ENCODE results near the gene NDUFV1. TPM values are rescaled to one million over a fixed set of nuclear protein-coding genes. Genes with fewer than 3 reads are reported as not detected.

NDUFV1 gene
- total RNA-seq, 1 experiment from 2014 or later, result 242 TPM

GRCh38 chr11:67654225-67654624, 47.5 kb downstream of the NDUFV1 start:
- intact Hi-C loops (cut with micrococcal nuclease), result no loop called here
- Histone ChIP-seq H3K79me2 (ENCODE audit: insufficient read depth, low read length) (no peaks in the 10 kb centered on the region), H3K4me3 (replicated peaks in 1 of 2; ENCODE audit: low read depth in 1 of 2, low read length in 2 of 2) (no peak overlapping the region), H3K36me3 (ENCODE audit: control insufficient read depth in 1 of 2, insufficient read depth in 2 of 2, low read length in 2 of 2) (no peaks in the 10 kb centered on the region), H3K27me3 (ENCODE audit: insufficient read depth, low read length) (no peaks in the 10 kb centered on the region), H4K20me1 (ENCODE audit: insufficient read depth) (no peaks in the 10 kb centered on the region), H3K9me3 (ENCODE audit: control insufficient read depth in 1 of 2, insufficient read depth in 1 of 2, low read depth in 1 of 2, low read length in 2 of 2) (no peaks in the 10 kb centered on the region), H3K9me2 (ENCODE audit: insufficient read depth) (no peaks in the 10 kb centered on the region), H3K4me1 (ENCODE audit: control insufficient read depth in 1 of 2, insufficient read depth in 2 of 2, low read length in 2 of 2) (peaks cover 2 to 13% of the 10 kb centered on the region in 2 experiments; a peak in 3 of 4 replicates), H3K27ac (ENCODE audit: low read depth, low read length) (no peak overlapping the region), H2AFZ (ENCODE audit: low read depth, low read length, poor library complexity, severe bottlenecking) (no peak overlapping the region), H3K4me2 (ENCODE audit: low read length) (no peak overlapping the region), H3K9ac (ENCODE audit: low read length) (no peak overlapping the region)
- ChIA-PET RAD21 (ENCODE audit: low non-redundant PET in 1 of 2, low total read pairs in 2 of 2, uncharacterized antibody in 2 of 2, unreplicated experiment in 2 of 2) (no interaction called here), CTCF (no interaction called here), POLR2A (no interaction called here)
- ATAC-seq (no peak), DNase-seq (ENCODE audit: low read depth, low spot score) (no peak)
- TF ChIP-seq FOSL1 (IDR thresholded peaks at IDR 0.05; ENCODE audit: low read depth) (no peak), CEBPB (IDR thresholded peaks at IDR 0.05; ENCODE audit: low read depth) (no peak), ZNF274 (IDR thresholded peaks at IDR 0.05; ENCODE audit: low read depth, low read length) (no peak), SRF (IDR thresholded peaks at IDR 0.05; ENCODE audit: low read depth) (no peak), JUND (IDR thresholded peaks at IDR 0.05) (no peak), SIN3A (IDR thresholded peaks at IDR 0.05; ENCODE audit: low read depth) (no peak), EZH2 (IDR thresholded peaks at IDR 0.05) (no peak)
- no TSS peak for BruUV-seq (replicated peaks)

GRCh38 chr11:67656278-67656922, 49.7 kb downstream of the NDUFV1 start:
- no peaks in the 10 kb centered on the region for H4K20me1 ChIP-seq (ENCODE audit: insufficient read depth)
- no peak overlapping the region for H2AFZ ChIP-seq (ENCODE audit: low read depth, low read length, poor library complexity, severe bottlenecking)
- no peaks in the 10 kb centered on the region for H3K9me2 ChIP-seq (ENCODE audit: insufficient read depth)
- POLR2A ChIA-PET, result no interaction called here
- ATAC-seq (no peak), DNase-seq (ENCODE audit: low read depth, low spot score) (no peak)
- TF ChIP-seq ELF1 (IDR thresholded peaks at IDR 0.05; ENCODE audit: borderline replicate concordance, low read depth) (no peak), CBX3 (IDR thresholded peaks at IDR 0.05; ENCODE audit: low read depth) (peak; percentile 93; the same call in 1 of the 2 replicates)
- H3K4me1 ChIP-seq (ENCODE audit: control insufficient read depth in 1 of 2, insufficient read depth in 2 of 2, low read length in 2 of 2), result no peaks in the 10 kb centered on the region
- no peak overlapping the region for H3K4me2 ChIP-seq (ENCODE audit: low read length)
- H3K9me3 ChIP-seq (ENCODE audit: control insufficient read depth in 1 of 2, insufficient read depth in 1 of 2, low read depth in 1 of 2, low read length in 2 of 2), result no peaks in the 10 kb centered on the region
- H3K9ac ChIP-seq (ENCODE audit: low read length), result no peak overlapping the region
- no peaks in the 10 kb centered on the region for H3K79me2 ChIP-seq (ENCODE audit: insufficient read depth, low read length)
- H3K4me3 ChIP-seq (replicated peaks in 1 of 2; ENCODE audit: low read depth in 1 of 2, low read length in 2 of 2), result no peak overlapping the region
- CTCF ChIA-PET, result no interaction called here
- H3K36me3 ChIP-seq (ENCODE audit: control insufficient read depth in 1 of 2, insufficient read depth in 2 of 2, low read length in 2 of 2), result no peaks in the 10 kb centered on the region
- H3K27ac ChIP-seq (ENCODE audit: low read depth, low read length), result no peak overlapping the region
- intact Hi-C loops (cut with micrococcal nuclease), result no loop called here
- H3K27me3 ChIP-seq (ENCODE audit: insufficient read depth, low read length), result no peaks in the 10 kb centered on the region
- no TSS peak for BruUV-seq (replicated peaks)
- RAD21 ChIA-PET (ENCODE audit: low non-redundant PET in 1 of 2, low total read pairs in 2 of 2, uncharacterized antibody in 2 of 2, unreplicated experiment in 2 of 2), result no interaction called here

Data from HCT116 (cell line).